Thoracic aorta (tissue), 2 donors: ENCODE results near the gene BRWD1. TPM values are rescaled to one million over a fixed set of nuclear protein-coding genes. Genes with fewer than 3 reads are reported as not detected.

Experiments
- ATAC-seq: fragments of 150-250 bp; one replicate; pipeline ENCODE4 v1.8.0; 2017; ENCODE audit warnings: low read depth; ENCODE audit not compliant: insufficient number of reproducible peaks, low FRiP score
- DNase-seq: peaks from one replicate; pipeline ENCODE4 v3.0.0-alpha.2; 2020; ENCODE audit warnings: low spot score
- H3K27ac ChIP-seq, 2 donors: fragments of 200-600 bp; sonication (generic); 1 replicate in 1 of 2; 2 replicates in 1 of 2; pipeline ENCODE4 v1.5.1; 2016; ENCODE audit warnings: mild to moderate bottlenecking in 2 of 2, moderate library complexity in 2 of 2
- H3K27me3 ChIP-seq: fragments of 200-600 bp; sonication (generic); replicated peaks from 2 replicates; pipeline ENCODE4 v1.6.0; 2016; ENCODE audit warnings: mild to moderate bottlenecking; ENCODE audit not compliant: insufficient read depth
- H3K36me3 ChIP-seq: fragments of 200-600 bp; sonication (generic); one replicate; pipeline ENCODE4 v1.5.1; 2016
- H3K4me1 ChIP-seq, 2 donors: fragments of 200-600 bp; sonication (generic); 1 replicate in 1 of 2; 2 replicates in 1 of 2; pipeline versions ENCODE4 v1.5.1 to v1.6.0; 2016; ENCODE audit warnings: low read depth in 2 of 2, mild to moderate bottlenecking in 1 of 2; ENCODE audit not compliant: control insufficient read depth in 1 of 2
- H3K4me3 ChIP-seq: fragments of 200-600 bp; sonication (generic); 2 replicates; pipeline ENCODE4 v1.5.1; 2016; ENCODE audit warnings: mild to moderate bottlenecking
- H3K9me3 ChIP-seq: fragments of 200-600 bp; sonication (generic); 2 replicates; pipeline ENCODE4 v1.5.1; 2016
- CTCF ChIP-seq: fragments of 200-600 bp; sonication (generic); IDR thresholded peaks from one replicate; pipeline ENCODE4 v1.5.1; 2019; ENCODE audit warnings: antibody characterized with exemption
- total RNA-seq, 2 donors: library from RNA; depleted of rRNA; stranded (reverse); fragments of >200 nt; gene quantifications; one replicate each; pipeline versions ENCODE4 v1.1.0 to v1.2.3, GENCODE V29; 2016

Gene BRWD1
- total RNA-seq, 2 donors from 2014 or later: 56.0 to 81.6 TPM

GRCh38 chr21:39349211-39350093, 36.0 kb upstream of the BRWD1 start:
- no peaks in the 10 kb centered on the region for H3K27me3 ChIP-seq
- H3K27ac ChIP-seq: peak overlapping the region; percentile 67 to 68
- peak; percentile 54 for DNase-seq
- ATAC-seq: peak; percentile 74
- H3K4me3 ChIP-seq: peak overlapping the region; percentile 79
- no peaks in the 10 kb centered on the region for H3K9me3 ChIP-seq
- peaks cover 11 to 34% of the 10 kb centered on the region in 2 donors for H3K4me1 ChIP-seq
- no peak for TF ChIP-seq CTCF
- no peaks in the 10 kb centered on the region for H3K36me3 ChIP-seq

- DNase-seq: peak; percentile 38
Observed at GRCh38 chr21:39348355-39349210, 35.2 kb upstream of the BRWD1 start, which contains the start of gene HMGN1. Gene HMGN1 (minus strand): TSS chr21:39349088. CDS start chr21:39348917, 171 bp downstream.

GRCh38 chr21:39348040-39348354, 34.6 kb upstream of the BRWD1 start:
- no peaks in the 10 kb centered on the region for H3K27me3 ChIP-seq
- peak overlapping the region; percentile 79 for H3K4me3 ChIP-seq
- DNase-seq (no peak), ATAC-seq (no peak)
- TF ChIP-seq CTCF: no peak
- peak overlapping the region; percentile 67 to 79 for H3K27ac ChIP-seq
- peaks cover 9% of the 10 kb centered on the region for H3K36me3 ChIP-seq
- H3K4me1 ChIP-seq: peaks cover 11 to 34% of the 10 kb centered on the region in 2 donors
- H3K9me3 ChIP-seq: no peaks in the 10 kb centered on the region

More at GRCh38 chr21:39348355-39349210, 35.2 kb upstream of the BRWD1 start, which contains the start of gene HMGN1:
- Histone ChIP-seq H3K27ac (peak within 1 kb of the TSS; percentile 67 to 79), H3K4me1 (peaks cover 11 to 34% of the 10 kb centered on the region in 2 donors), H3K27me3 (no peaks in the 10 kb centered on the region), H3K9me3 (no peaks in the 10 kb centered on the region), H3K36me3 (peaks cover 3% of the 10 kb centered on the region), H3K4me3 (peak within 1 kb of the TSS; percentile 79)
- ATAC-seq: peak; percentile 38
- TF ChIP-seq CTCF: no peak

GRCh38 chr21:39347537-39347936, 34.1 kb upstream of the BRWD1 start:
- Histone ChIP-seq H3K4me3 (peak overlapping the region; percentile 79), H3K27ac (no peak overlapping the region), H3K4me1 (peaks cover 11 to 34% of the 10 kb centered on the region in 2 donors), H3K9me3 (no peaks in the 10 kb centered on the region), H3K36me3 (peaks cover 10% of the 10 kb centered on the region), H3K27me3 (no peaks in the 10 kb centered on the region)
- no peak for TF ChIP-seq CTCF
- no peak for DNase-seq
- ATAC-seq: no peak
